NCI-H524 treated with DMSO at 0.1 percent for 48 hours (cell line): ENCODE results near the gene CD3G.
"Not testable (repeated sequence)": the region's sequence is repeated elsewhere in the genome, so short reads cannot be mapped to it uniquely, and the experiment has no call there.

Experiments
- DNase-seq: peaks from one replicate; lab custom pipeline; 2025; lab: John Stamatoyannopoulos, UW

Gene CD3G

DNA sequence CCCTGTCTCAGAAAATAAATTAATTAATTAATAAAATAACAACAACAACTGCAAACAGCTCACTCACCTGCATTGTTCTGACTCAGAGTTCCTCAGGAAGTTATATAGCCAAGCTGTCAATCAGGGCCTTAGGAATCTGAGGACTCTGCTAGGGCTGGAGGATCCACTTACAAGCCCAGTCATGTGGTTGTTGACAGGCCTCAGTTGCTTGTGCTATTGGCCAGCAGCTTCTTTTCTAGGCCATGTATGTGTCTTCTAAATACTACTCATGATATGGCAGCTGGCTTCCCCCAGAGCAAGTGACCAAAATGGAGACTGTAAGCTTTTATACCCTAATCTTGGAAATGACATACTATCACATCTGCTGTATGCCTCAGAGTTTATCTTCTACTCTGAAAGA is 36.4 kb downstream of the CD3G start:
- DNase-seq, result no peak

DNA sequence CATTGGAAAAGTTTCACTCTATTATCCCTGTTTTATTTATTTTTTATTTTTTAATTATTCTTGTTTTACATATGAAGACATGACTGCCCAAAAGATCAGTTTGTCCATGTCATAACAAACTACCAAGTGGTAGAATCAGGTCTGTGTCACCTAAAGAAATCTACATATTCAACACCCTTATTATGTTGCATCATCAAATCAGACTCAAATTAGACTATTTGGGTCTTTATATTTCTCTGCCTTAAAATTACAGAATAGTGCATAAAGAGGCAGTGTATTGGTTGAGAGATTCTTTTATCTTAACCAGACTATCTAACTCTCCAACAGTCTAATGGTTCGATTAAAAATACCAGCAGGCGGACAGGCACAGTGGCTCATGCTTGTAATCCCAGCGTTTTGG is 38.8 kb downstream of the CD3G start:
- no peak for DNase-seq

DNA sequence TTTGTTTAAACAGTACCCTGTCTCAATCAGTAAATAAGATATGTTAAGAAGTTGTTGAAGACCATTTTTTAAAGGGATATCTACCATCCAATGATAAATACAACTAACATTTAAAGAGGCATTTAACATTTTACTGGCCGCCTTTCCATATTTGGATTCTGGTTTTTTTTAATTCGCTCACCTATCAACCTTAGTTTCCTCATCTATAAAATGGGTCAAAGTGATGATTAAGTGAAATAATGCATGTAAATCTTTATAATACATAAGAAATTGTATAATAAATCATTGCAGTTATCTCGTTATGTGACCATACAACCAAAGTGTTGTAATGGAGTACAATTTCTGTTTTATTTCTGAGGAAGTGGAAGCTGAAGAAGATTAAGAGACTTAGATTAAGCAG is 39.5 kb downstream of the CD3G start:
- no peak for DNase-seq

DNA sequence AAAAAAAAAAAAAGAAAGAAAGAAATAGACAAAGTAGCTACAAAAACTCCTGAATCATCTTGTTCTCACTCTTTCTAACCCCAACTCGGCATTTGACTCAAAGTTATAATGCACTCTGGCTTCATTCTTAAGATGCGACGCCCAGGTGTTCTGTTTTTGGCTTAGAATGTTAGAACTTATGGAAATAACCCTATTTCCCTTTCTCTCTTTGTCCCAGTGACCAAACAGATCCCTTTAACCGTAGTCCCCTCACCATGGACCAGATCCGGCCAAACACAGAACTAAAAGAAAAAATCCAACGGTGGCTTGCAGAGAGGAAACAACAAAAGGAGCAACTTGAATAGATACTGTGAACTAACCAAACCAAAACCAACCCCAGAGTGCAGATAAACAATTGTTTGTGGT is 52.0 kb downstream of the CD3G start:
- DNase-seq, result no peak

DNA sequence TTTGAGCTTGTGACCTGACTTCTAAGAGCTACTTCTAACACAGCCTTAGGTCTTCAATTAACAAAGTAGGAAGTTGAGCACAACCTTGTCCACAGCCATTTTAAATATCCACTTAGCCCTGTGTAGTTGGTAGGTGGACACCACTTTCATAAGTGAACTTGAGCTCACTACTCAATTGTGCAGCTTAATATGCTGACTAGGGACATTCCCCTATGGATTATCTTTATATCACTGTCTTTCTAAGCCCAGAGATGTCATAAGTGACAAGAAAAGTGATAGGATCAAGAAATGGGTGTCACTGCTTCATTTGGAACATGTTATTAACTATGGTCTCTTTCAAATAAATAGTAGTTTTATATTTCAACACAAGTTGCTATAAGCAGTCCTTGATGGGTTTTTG is 53.3 kb downstream of the CD3G start:
- no peak for DNase-seq

DNA sequence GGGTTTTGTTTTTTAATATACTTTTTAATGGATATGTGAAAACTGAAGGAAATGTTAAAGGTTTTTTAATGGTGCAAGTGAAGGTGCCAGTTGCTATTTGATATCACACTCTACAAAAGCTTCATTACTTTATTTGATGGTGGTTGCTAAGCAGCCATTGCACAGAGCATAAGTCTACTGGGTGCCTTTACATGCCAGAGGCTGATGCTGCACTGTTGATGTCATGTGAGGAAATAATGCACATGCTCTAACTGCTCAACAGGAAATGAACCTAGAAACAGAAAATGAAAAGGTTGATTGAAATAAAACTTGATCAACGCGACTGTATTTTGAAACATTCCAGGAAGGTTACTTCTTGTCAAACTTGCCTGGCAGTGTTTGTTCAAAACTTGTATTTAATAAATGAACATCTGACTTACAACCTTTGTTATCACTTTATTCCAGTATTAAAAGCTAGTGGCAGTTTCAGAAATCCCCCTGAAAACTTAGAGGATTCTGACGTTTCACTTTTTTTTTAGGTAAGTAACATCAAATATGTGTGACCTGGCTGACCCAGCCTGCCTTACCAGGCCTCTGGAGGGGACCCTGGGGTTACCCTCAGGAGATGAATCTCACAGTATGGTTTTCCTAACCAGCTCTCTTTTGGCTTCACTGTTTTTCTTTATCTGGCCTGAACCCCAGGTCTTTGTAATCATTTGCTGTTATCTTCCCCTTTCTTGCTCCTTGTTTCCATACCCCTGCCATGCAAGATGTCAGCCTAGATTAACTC is 54.8 kb downstream of the CD3G start:
- no peak for DNase-seq

DNA sequence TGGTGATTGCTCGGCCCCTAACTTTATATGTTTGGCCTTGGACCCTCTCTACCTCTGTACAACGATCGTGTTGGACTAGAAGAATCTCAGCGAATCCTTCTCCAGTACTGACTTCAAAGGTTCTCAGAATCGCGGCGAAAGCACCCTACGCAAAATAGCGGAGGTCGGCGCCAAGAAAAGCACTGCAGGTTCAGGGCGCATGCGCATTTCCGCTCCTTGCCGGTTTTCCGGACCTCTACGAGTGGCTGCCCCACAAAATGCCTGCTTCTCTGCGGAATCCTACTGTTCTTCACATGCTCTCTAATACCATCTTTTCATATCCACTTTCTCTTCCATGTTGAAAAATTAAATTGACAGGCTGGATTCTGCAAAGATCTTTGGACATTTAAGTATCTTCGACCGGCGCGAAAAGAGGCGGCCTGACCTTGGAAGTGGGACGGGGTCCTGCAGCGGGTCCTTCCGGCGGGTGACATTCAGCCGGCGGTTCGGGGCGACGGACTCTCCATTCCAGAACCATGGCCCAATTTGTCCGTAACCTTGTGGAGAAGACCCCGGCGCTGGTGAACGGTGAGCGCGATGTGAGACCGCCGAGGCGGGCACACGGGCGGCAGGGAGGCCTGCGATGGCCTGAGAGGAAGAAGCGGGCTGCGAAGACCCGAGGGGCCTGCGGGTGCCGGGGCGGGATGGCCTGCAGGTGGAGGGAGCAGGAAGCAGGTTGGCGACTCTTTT is 57.2 kb downstream of the CD3G start, which contains the start of gene ATP5MG:
Gene ATP5MG (plus strand): TSS at position 456 of the 729 bp plus-strand sequence. CDS start 60 bp downstream, at position 516.
- DNase-seq, result peak; percentile 55

DNA sequence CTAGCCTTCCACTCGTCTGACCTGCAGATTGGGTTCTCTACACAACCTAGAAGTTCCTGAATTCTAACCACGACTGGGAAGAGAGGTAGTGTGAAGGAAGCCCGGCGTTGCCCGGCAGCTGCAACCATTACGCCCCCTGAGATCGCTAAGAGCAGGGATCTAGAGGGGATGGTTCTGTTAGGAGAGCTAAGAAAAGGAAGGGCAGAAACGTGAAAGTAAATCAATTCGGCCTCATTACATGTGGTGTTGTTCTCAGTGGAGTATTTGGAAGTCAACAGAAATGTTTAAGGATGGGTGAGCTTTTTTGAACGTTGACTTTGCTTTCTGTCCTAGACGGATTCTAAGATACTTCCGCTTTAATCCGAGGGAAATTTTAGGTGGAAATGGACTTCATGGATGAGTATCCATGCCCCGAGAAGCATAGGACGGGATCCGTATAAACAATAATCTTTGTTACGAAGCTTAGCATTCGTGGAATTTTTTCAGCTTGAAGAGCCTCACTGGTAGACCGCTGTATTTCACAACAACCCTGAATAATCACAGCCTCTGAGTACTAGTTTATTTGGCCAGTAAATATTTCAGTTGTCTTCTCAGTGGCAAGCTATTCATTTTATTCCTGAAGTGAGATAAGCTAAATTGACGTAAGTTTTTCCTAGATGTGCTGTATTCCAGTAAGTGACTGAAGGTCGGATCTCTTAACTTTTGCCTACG is 57.9 kb downstream of the CD3G start:
- no peak for DNase-seq

DNA sequence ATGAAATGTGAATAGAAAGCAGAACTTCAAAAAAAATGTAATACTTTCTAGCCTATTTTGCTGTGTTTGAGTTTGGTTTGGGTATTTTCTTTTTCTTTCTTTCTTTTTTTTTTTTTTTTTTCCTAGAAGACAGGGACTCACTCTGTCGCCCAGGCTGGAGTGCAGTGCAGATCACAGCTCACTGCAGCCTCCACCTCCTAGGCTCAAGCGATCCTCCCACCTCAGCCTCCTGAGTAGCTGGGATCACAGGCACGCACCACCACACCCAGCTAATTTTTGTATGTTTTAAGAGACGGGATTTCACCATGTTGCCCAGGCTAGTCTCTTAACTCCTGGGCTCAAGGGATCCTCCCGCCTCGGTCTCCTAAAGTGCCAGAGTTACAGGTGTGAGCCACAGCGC is 58.5 kb downstream of the CD3G start:
- not testable (repeated sequence) for DNase-seq
